Liver (tissue), 9 donors: ENCODE results near the gene RBM23. TPM values are rescaled to one million over a fixed set of nuclear protein-coding genes. Genes with fewer than 3 reads are reported as not detected.
A peak's percentile ranks its signal among the peaks of the same experiment; 100 is the strongest.

Experiments
- DNase-seq: peaks from one replicate; pipeline ENCODE4 v3.0.0-alpha.2; 2017; ENCODE audit warnings: low spot score
- H3K27ac ChIP-seq, 2 donors: one replicate each; pipeline ENCODE4 v1.7.0; 2013; ENCODE audit warnings: inconsistent platforms in 2 of 2, low read length in 2 of 2, control low read depth in 1 of 2, low read depth in 1 of 2, mild to moderate bottlenecking in 1 of 2
- H3K27me3 ChIP-seq, 4 donors: one replicate each; pipeline versions ENCODE4 v1.6.1 to v1.7.0; 2013; ENCODE audit warnings: low read length in 3 of 4, inconsistent platforms in 1 of 4, mild to moderate bottlenecking in 1 of 4, moderate library complexity in 1 of 4; ENCODE audit not compliant: control insufficient read depth in 4 of 4, insufficient read depth in 4 of 4
- H3K36me3 ChIP-seq, 4 donors: one replicate each; pipeline versions ENCODE4 v1.6.1 to v1.7.0; 2013; ENCODE audit warnings: low read length in 3 of 4, mild to moderate bottlenecking in 3 of 4, low read depth in 1 of 4, moderate library complexity in 1 of 4; ENCODE audit not compliant: control insufficient read depth in 4 of 4, insufficient read depth in 3 of 4
- H3K4me1 ChIP-seq, 4 donors: one replicate each; pipeline versions ENCODE4 v1.6.1 to v1.7.0; 2013; ENCODE audit warnings: low read length in 3 of 4, mild to moderate bottlenecking in 3 of 4, moderate library complexity in 1 of 4; ENCODE audit not compliant: control insufficient read depth in 4 of 4, insufficient read depth in 4 of 4
- H3K4me3 ChIP-seq, 3 donors: one replicate each; pipeline versions ENCODE4 v1.6.1 to v1.7.0; 2013; ENCODE audit warnings: low read length in 3 of 3, control low read depth in 1 of 3, low read depth in 1 of 3, mild to moderate bottlenecking in 1 of 3
- H3K9ac ChIP-seq, 2 donors: one replicate each; pipeline ENCODE4 v1.7.0; 2013; ENCODE audit warnings: low read length in 2 of 2, mild to moderate bottlenecking in 2 of 2, moderate library complexity in 2 of 2, control low read depth in 1 of 2, low read depth in 1 of 2
- H3K9me3 ChIP-seq, 4 donors: one replicate each; pipeline versions ENCODE4 v1.6.1 to v1.7.0; 2013; ENCODE audit warnings: low read length in 3 of 4; ENCODE audit not compliant: control insufficient read depth in 4 of 4
- EGR1 ChIP-seq, 2 donors: IDR thresholded peaks; 2 replicates each; pipeline ENCODE4 v1.6.1; 2016 to 2018; ENCODE audit warnings: antibody characterized with exemption in 2 of 2, low read depth in 2 of 2
- FOXA1 ChIP-seq: IDR thresholded peaks from 2 replicates; pipeline ENCODE4 v1.6.1; 2016; ENCODE audit warnings: antibody characterized with exemption
- FOXA2 ChIP-seq: IDR thresholded peaks from 2 replicates; pipeline ENCODE4 v1.6.1; 2016; ENCODE audit warnings: antibody characterized with exemption
- GABPA ChIP-seq, 2 donors: IDR thresholded peaks in 1 of 2; conservative IDR thresholded peaks in 1 of 2; 2 replicates each; pipeline ENCODE4 v1.6.1; 2016; ENCODE audit warnings: antibody characterized with exemption in 2 of 2, mild to moderate bottlenecking in 1 of 2, moderate library complexity in 1 of 2
- HNF4A ChIP-seq, 2 donors: conservative IDR thresholded peaks; 2 replicates each; pipeline ENCODE4 v1.6.1; 2016; ENCODE audit warnings: antibody characterized with exemption in 2 of 2, mild to moderate bottlenecking in 2 of 2
- HNF4G ChIP-seq: IDR thresholded peaks from 2 replicates; pipeline ENCODE4 v1.6.1; 2016; ENCODE audit warnings: antibody characterized with exemption
- NR2F2 ChIP-seq: IDR thresholded peaks from 2 replicates; pipeline ENCODE4 v1.6.1; 2016; ENCODE audit warnings: antibody characterized with exemption
- RAD21 ChIP-seq, 2 donors: IDR thresholded peaks; 2 replicates each; pipeline ENCODE4 v1.6.1; 2016; ENCODE audit warnings: antibody characterized with exemption in 2 of 2, mild to moderate bottlenecking in 2 of 2
- REST ChIP-seq: IDR thresholded peaks from 2 replicates; pipeline ENCODE4 v1.6.1; 2016; ENCODE audit warnings: antibody characterized with exemption, mild to moderate bottlenecking
- RXRA ChIP-seq, 2 donors: IDR thresholded peaks; 2 replicates each; pipeline ENCODE4 v1.6.1; 2017 to 2018; ENCODE audit warnings: antibody characterized with exemption in 2 of 2, mild to moderate bottlenecking in 1 of 2
- SP1 ChIP-seq: IDR thresholded peaks from 2 replicates; pipeline ENCODE4 v1.6.1; 2018; ENCODE audit warnings: antibody characterized with exemption, mild to moderate bottlenecking
- YY1 ChIP-seq: IDR thresholded peaks from 2 replicates; pipeline ENCODE4 v1.6.1; 2016; ENCODE audit warnings: antibody characterized with exemption, mild to moderate bottlenecking
- ZBTB33 ChIP-seq: IDR thresholded peaks from 2 replicates; pipeline ENCODE4 v1.6.1; 2016; ENCODE audit warnings: antibody characterized with exemption
- WGBS: extraction: QIAGEN DNeasy Blood & Tissue Kit; methylation state at CpG from one replicate; pipeline ENCODE4 v1.1.7; 2013; 5-methylcytosine and 5-hydroxymethylcytosine counted together
- polyA plus RNA-seq, 2 donors: library from polyadenylated mRNA; stranded (reverse) in 1 of 2; unstranded in 1 of 2; fragments of 200-250 nt in 1 of 2; fragments of >200 nt in 1 of 2; fragmentation: Nextera tagmentation in 1 of 2; extraction: Ambion mirVana in 1 of 2; gene quantifications; one replicate each; pipeline versions ENCODE4 v1.2.1 to v1.2.3, GENCODE V29; 2013 to 2015
- total RNA-seq, 2 donors: library from RNA; depleted of rRNA; stranded (reverse); fragments of >200 nt; gene quantifications; one replicate each; pipeline ENCODE4 v1.2.3, GENCODE V29; 2014
- TF ChIP-seq, protein P1 (sequence below): fragments of 150-350 bp; IDR thresholded peaks from 2 replicates; pipeline ENCODE4 v1.5.1; 2017; ENCODE audit warnings: improper control_type of control experiment, low read depth, low read length; ENCODE audit not compliant: missing input control
- TF ChIP-seq, protein P2 (sequence below): IDR thresholded peaks from 2 replicates; pipeline ENCODE4 v1.6.1; 2016; ENCODE audit warnings: antibody characterized with exemption
- TF ChIP-seq, protein P3 (sequence below): IDR thresholded peaks from 2 replicates; pipeline ENCODE4 v1.6.1; 2016; ENCODE audit warnings: antibody characterized with exemption
- donor health status: healthy.
- donor health status: healthy.
- donor health status: healthy.
- donor health status: healthy.
- donor health status: healthy.

The RBM23 gene
- total and polyA plus RNA-seq, 4 donors: 22.3 to 242 (median 31.4) TPM

GRCh38 chr14:22898302-22899090, 20.5 kb downstream of the RBM23 start:
- H3K9ac ChIP-seq: no peak overlapping the region
- H3K9me3 ChIP-seq: no peaks in the 10 kb centered on the region
- no peak for DNase-seq
- peaks cover 5 to 25% (median 20%) of the 10 kb centered on the region in 4 donors for H3K36me3 ChIP-seq
- 78% methylated on average over 8 of the region's 8 CpGs for WGBS
- H3K4me3 ChIP-seq: no peak overlapping the region
- H3K27me3 ChIP-seq: no peaks in the 10 kb centered on the region
- H3K27ac ChIP-seq: no peak overlapping the region
- peaks cover 0 to 7% (median 6%) of the 10 kb centered on the region in 4 donors for H3K4me1 ChIP-seq
- TF ChIP-seq EGR1 (IDR thresholded peaks at IDR 0.05; ENCODE audit: low read depth in 2 of 2): no peak
- TF ChIP-seq, protein P1, sequence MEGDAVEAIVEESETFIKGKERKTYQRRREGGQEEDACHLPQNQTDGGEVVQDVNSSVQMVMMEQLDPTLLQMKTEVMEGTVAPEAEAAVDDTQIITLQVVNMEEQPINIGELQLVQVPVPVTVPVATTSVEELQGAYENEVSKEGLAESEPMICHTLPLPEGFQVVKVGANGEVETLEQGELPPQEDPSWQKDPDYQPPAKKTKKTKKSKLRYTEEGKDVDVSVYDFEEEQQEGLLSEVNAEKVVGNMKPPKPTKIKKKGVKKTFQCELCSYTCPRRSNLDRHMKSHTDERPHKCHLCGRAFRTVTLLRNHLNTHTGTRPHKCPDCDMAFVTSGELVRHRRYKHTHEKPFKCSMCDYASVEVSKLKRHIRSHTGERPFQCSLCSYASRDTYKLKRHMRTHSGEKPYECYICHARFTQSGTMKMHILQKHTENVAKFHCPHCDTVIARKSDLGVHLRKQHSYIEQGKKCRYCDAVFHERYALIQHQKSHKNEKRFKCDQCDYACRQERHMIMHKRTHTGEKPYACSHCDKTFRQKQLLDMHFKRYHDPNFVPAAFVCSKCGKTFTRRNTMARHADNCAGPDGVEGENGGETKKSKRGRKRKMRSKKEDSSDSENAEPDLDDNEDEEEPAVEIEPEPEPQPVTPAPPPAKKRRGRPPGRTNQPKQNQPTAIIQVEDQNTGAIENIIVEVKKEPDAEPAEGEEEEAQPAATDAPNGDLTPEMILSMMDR: no peak
- no peak for TF ChIP-seq REST
- TF ChIP-seq FOXA1: no peak
- TF ChIP-seq GABPA (IDR thresholded peaks at IDR 0.05 in 1 of 2, conservative IDR thresholded peaks at IDR 0.05 in 1 of 2): no peak
- TF ChIP-seq RAD21 (IDR thresholded peaks at IDR 0.05): no peak
- no peak for TF ChIP-seq YY1
- no peak for TF ChIP-seq SP1
- no peak for TF ChIP-seq FOXA2
- TF ChIP-seq NR2F2: no peak
- TF ChIP-seq, protein P2, sequence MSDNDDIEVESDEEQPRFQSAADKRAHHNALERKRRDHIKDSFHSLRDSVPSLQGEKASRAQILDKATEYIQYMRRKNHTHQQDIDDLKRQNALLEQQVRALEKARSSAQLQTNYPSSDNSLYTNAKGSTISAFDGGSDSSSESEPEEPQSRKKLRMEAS: no peak

DNA sequence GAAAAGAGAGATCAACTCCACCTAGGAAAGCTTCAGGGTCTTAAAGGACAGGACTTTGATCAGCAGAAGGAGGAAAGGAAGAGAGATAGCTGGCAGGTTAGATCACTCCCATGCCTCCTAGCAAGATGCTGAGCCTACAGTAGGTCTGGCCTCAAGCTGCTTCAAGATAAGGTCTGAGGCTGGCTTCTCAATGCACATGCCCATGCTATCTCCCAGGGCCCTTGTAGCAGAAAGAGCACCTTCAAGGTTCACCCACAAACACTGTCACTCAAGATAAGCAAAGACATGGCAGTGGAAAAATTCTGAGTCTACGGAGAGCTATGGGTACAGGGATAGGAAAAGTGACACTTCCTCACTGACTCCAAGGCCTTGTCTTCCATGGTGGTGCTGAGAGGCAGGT, 21.6 kb downstream of the RBM23 start:
- Histone ChIP-seq H3K4me1 (no peaks in the 10 kb centered on the region), H3K36me3 (peaks cover 5 to 20% (median 15%) of the 10 kb centered on the region in 4 donors), H3K27me3 (no peaks in the 10 kb centered on the region), H3K4me3 (no peak overlapping the region), H3K27ac (no peak overlapping the region), H3K9ac (no peak overlapping the region), H3K9me3 (no peaks in the 10 kb centered on the region)
- DNase-seq: peak; percentile 59
- WGBS: 93% methylated on average over 1 of the region's 1 CpG
- no peak for TF ChIP-seq EGR1 (IDR thresholded peaks at IDR 0.05; ENCODE audit: low read depth in 2 of 2)
- TF ChIP-seq, protein P3, sequence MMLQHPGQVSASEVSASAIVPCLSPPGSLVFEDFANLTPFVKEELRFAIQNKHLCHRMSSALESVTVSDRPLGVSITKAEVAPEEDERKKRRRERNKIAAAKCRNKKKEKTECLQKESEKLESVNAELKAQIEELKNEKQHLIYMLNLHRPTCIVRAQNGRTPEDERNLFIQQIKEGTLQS: no peak
- TF ChIP-seq SP1: no peak
- no peak for TF ChIP-seq RAD21 (IDR thresholded peaks at IDR 0.05)
- TF ChIP-seq, protein P1: no peak
- no peak for TF ChIP-seq HNF4G
- TF ChIP-seq YY1: no peak
- TF ChIP-seq ZBTB33: no peak
- TF ChIP-seq HNF4A (conservative IDR thresholded peaks at IDR 0.05): no peak
- no peak for TF ChIP-seq REST
- TF ChIP-seq NR2F2: no peak
- TF ChIP-seq FOXA2: no peak
- no peak for TF ChIP-seq GABPA (IDR thresholded peaks at IDR 0.05 in 1 of 2, conservative IDR thresholded peaks at IDR 0.05 in 1 of 2)
- no peak for TF ChIP-seq RXRA (IDR thresholded peaks at IDR 0.05)
- no peak for TF ChIP-seq FOXA1
